SK-N-SH (cell line): ENCODE results near the gene PHYKPL.

Experiments
- CHD2 ChIP-seq: fragments of 150-350 bp; IDR thresholded peaks from 2 replicates; pipeline ENCODE4 v1.6.1; 2018; ENCODE audit warnings: low read length; ENCODE audit not compliant: partially characterized antibody
- EP300 ChIP-seq, 2 experiments: IDR thresholded peaks; 2 replicates each; pipeline versions ENCODE4 v1.4.0 to v1.6.1; 2012; ENCODE audit warnings: borderline replicate concordance in 1 of 2, low read depth in 1 of 2, low read length in 1 of 2
- EZH2phosphoT487 ChIP-seq: fragments of 200-600 bp; sonication (generic); IDR thresholded peaks from 2 replicates; pipeline ENCODE4 v1.6.1; 2017; ENCODE audit warnings: low read depth, mixed run types, mild to moderate bottlenecking, antibody characterized with exemption, moderate library complexity, borderline replicate concordance
- FOXM1 ChIP-seq: IDR thresholded peaks from 2 replicates; pipeline ENCODE4 v1.4.0; 2012; ENCODE audit warnings: low read depth, mild to moderate bottlenecking
- GABPA ChIP-seq: IDR thresholded peaks from 2 replicates; pipeline ENCODE4 v1.4.0; 2012; ENCODE audit warnings: low read depth, mild to moderate bottlenecking
- GATA2 ChIP-seq: sonication (generic); formaldehyde crosslinking; IDR thresholded peaks from 2 replicates; pipeline ENCODE4 v1.5.0; 2020; ENCODE audit warnings: mild to moderate bottlenecking, missing genetic modification reagents
- MXI1 ChIP-seq: IDR thresholded peaks from 2 replicates; pipeline ENCODE4 v1.6.1; 2012; ENCODE audit warnings: mild to moderate bottlenecking, low read depth, low read length, improper control_type of control experiment
- NFIC ChIP-seq: IDR thresholded peaks from 2 replicates; pipeline ENCODE4 v1.4.0; 2012; ENCODE audit warnings: borderline replicate concordance
- NRF1 ChIP-seq: IDR thresholded peaks from 2 replicates; pipeline ENCODE4 v1.6.1; 2012; ENCODE audit warnings: low read depth, mild to moderate bottlenecking, low read length
- POLR2AphosphoS5 ChIP-seq: IDR thresholded peaks from 2 replicates; pipeline ENCODE4 v1.6.1; 2012; ENCODE audit warnings: low read depth, low read length
- TF ChIP-seq, protein P1 (sequence below): fragments of 200-600 bp; sonication (generic); IDR thresholded peaks from 2 replicates; pipeline ENCODE4 v1.6.1; 2017; ENCODE audit warnings: antibody characterized with exemption, mild to moderate bottlenecking, moderate library complexity
- TF ChIP-seq, protein P2 (sequence below): IDR thresholded peaks from 2 replicates; pipeline ENCODE4 v1.6.1; 2012; ENCODE audit warnings: mild to moderate bottlenecking, low read depth, low read length, moderate library complexity
- TF ChIP-seq, protein P3 (sequence below): IDR thresholded peaks from 2 replicates; pipeline ENCODE4 v1.4.0; 2012; ENCODE audit warnings: low read depth
- TF ChIP-seq, protein P4 (sequence below): fragments of 150-350 bp; IDR thresholded peaks from 2 replicates; pipeline ENCODE4 v1.6.1; 2016; ENCODE audit warnings: mild to moderate bottlenecking, low read depth, low read length

DNA sequence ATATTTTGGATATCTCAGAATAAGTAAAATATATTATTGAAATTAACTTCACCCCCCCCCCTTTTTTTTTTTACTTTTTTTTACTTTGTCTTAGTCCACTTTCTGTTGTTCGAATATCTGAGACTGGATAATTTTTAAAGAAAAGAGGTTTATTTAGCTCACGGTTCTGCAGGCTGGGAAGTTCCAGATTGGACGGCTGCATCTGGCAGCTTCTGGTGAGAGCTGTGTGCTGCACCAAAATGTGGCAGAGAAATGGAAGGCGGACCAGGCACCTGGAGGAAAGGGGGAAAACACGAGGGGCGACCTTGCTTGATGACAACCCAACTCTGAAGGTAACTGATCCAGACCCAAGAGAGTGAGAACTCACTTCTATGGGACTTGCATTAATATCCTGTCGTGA, 39.8 kb downstream of the PHYKPL start:
- TF ChIP-seq, protein P1, sequence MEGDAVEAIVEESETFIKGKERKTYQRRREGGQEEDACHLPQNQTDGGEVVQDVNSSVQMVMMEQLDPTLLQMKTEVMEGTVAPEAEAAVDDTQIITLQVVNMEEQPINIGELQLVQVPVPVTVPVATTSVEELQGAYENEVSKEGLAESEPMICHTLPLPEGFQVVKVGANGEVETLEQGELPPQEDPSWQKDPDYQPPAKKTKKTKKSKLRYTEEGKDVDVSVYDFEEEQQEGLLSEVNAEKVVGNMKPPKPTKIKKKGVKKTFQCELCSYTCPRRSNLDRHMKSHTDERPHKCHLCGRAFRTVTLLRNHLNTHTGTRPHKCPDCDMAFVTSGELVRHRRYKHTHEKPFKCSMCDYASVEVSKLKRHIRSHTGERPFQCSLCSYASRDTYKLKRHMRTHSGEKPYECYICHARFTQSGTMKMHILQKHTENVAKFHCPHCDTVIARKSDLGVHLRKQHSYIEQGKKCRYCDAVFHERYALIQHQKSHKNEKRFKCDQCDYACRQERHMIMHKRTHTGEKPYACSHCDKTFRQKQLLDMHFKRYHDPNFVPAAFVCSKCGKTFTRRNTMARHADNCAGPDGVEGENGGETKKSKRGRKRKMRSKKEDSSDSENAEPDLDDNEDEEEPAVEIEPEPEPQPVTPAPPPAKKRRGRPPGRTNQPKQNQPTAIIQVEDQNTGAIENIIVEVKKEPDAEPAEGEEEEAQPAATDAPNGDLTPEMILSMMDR, result no peak
- TF ChIP-seq FOXM1, result no peak
- no peak for TF ChIP-seq GABPA
- no peak for TF ChIP-seq GATA2 (CRISPR knock-in tag)
- TF ChIP-seq CHD2, result no peak
- TF ChIP-seq, protein P2, sequence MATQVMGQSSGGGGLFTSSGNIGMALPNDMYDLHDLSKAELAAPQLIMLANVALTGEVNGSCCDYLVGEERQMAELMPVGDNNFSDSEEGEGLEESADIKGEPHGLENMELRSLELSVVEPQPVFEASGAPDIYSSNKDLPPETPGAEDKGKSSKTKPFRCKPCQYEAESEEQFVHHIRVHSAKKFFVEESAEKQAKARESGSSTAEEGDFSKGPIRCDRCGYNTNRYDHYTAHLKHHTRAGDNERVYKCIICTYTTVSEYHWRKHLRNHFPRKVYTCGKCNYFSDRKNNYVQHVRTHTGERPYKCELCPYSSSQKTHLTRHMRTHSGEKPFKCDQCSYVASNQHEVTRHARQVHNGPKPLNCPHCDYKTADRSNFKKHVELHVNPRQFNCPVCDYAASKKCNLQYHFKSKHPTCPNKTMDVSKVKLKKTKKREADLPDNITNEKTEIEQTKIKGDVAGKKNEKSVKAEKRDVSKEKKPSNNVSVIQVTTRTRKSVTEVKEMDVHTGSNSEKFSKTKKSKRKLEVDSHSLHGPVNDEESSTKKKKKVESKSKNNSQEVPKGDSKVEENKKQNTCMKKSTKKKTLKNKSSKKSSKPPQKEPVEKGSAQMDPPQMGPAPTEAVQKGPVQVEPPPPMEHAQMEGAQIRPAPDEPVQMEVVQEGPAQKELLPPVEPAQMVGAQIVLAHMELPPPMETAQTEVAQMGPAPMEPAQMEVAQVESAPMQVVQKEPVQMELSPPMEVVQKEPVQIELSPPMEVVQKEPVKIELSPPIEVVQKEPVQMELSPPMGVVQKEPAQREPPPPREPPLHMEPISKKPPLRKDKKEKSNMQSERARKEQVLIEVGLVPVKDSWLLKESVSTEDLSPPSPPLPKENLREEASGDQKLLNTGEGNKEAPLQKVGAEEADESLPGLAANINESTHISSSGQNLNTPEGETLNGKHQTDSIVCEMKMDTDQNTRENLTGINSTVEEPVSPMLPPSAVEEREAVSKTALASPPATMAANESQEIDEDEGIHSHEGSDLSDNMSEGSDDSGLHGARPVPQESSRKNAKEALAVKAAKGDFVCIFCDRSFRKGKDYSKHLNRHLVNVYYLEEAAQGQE, result no peak
- TF ChIP-seq POLR2AphosphoS5, result no peak
- TF ChIP-seq EZH2phosphoT487, result no peak
- TF ChIP-seq, protein P3, sequence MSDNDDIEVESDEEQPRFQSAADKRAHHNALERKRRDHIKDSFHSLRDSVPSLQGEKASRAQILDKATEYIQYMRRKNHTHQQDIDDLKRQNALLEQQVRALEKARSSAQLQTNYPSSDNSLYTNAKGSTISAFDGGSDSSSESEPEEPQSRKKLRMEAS, result no peak
- TF ChIP-seq MXI1, result no peak
- no peak for TF ChIP-seq EP300 (IDR thresholded peaks at IDR 0.05; ENCODE audit: borderline replicate concordance in 1 of 2, low read depth in 1 of 2, low read length in 1 of 2)
- TF ChIP-seq NRF1, result no peak
- TF ChIP-seq NFIC, result no peak
- TF ChIP-seq, protein P4, sequence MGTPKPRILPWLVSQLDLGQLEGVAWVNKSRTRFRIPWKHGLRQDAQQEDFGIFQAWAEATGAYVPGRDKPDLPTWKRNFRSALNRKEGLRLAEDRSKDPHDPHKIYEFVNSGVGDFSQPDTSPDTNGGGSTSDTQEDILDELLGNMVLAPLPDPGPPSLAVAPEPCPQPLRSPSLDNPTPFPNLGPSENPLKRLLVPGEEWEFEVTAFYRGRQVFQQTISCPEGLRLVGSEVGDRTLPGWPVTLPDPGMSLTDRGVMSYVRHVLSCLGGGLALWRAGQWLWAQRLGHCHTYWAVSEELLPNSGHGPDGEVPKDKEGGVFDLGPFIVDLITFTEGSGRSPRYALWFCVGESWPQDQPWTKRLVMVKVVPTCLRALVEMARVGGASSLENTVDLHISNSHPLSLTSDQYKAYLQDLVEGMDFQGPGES, result no peak
